Renal cortex interstitium (tissue), 11 donors: ENCODE results near the gene ABLIM2. TPM values are rescaled to one million over a fixed set of nuclear protein-coding genes. Genes with fewer than 3 reads are reported as not detected.
A peak's percentile ranks its signal among the peaks of the same experiment; 100 is the strongest.

Experiments used
- DNase-seq, 11 donors: peaks; one replicate each; pipeline ENCODE4 v3.0.0-alpha.2; 2013; ENCODE audit warnings: low read depth in 9 of 11, low spot score in 4 of 11; ENCODE audit errors: extremely low read depth in 1 of 11
- polyA plus RNA-seq, 3 donors: library from polyadenylated mRNA; unstranded; fragments of 120-200 nt; gene quantifications; one replicate each; pipeline ENCODE4 v1.2.1, GENCODE V29; 2013; ENCODE audit not compliant: insufficient read length in 3 of 3

Gene ABLIM2
- polyA plus RNA-seq, 3 donors, result 4.9 to 8.1 (median 5.6) TPM

- no peak for DNase-seq
Observed at GRCh38 chr4:8195841-8196458, 37.3 kb upstream of the ABLIM2 start.

DNA sequence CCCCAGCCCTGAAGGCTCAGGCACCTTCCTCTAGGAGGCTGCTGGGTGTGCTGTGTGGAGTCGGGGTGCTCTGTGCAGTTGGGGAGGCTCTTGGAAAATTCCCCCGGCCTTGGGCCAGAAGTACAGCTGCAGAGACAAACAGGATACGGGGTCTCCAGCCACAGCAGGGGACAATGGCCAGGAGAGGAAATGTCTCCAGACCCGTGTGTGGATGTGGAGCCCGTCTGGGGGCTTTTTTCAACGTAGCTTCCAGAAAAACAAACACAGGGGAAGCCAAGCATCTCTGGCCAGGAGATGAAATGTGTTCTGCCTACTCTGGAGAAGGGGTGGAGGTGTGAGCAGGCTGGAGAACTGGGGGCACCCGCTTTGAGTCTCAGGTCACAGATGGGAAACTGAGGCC is 36.8 kb upstream of the ABLIM2 start:
- no peak for DNase-seq

GRCh38 chr4:8194306-8195242 is 36.0 kb upstream of the ABLIM2 start:
- no peak for DNase-seq

DNA sequence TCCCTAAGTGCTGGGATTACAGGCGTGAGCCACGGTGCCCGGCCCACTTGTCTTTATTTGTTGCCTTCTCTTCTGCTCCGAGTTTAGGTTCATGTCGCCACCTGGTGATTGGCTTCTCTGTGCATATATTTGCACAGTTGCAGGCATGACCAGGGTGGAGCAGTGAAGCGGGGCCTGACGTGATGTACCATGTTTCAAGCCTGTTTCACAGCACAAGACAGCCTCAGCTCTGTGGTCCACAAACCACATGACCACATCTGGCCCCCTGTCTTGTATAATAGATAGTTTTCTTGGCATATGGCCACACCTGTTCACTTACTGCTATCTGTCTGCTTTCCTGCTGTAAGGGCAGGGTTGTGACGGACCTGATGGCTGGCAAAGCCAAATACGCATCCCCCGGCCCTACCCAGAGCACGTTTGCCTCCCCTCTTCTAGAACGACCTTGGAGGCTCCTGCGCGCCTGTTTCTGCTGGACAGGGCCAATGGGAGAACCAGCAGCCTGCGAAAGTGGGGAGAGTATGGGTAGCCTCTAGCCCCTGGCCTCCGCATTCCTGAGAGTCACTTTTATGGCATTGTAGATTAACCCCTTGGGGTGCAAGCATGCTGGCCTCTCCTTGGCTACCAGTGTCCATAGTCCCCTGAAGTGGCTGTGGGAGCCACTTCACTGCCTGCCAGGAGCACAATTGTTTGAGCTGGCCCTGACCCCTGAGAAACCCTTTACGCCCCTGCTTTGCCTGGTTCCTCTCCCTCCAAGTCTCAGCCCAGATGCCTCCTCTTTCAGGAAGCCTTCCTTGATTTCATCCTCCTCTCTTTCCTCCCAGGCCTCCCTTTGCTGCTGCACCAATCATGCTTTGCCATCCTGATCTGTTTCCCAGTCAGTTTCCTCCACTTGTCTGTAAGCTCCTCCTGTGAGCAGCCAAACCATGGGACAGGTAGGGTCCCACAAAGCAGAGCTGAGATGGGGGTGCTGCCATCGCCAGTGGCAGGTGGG is 34.4 kb upstream of the ABLIM2 start:
- DNase-seq, result peak in 1 of 11 donors; percentile 77

- no peak for DNase-seq
Observed at GRCh38 chr4:8191136-8191747, 32.6 kb upstream of the ABLIM2 start.

DNA sequence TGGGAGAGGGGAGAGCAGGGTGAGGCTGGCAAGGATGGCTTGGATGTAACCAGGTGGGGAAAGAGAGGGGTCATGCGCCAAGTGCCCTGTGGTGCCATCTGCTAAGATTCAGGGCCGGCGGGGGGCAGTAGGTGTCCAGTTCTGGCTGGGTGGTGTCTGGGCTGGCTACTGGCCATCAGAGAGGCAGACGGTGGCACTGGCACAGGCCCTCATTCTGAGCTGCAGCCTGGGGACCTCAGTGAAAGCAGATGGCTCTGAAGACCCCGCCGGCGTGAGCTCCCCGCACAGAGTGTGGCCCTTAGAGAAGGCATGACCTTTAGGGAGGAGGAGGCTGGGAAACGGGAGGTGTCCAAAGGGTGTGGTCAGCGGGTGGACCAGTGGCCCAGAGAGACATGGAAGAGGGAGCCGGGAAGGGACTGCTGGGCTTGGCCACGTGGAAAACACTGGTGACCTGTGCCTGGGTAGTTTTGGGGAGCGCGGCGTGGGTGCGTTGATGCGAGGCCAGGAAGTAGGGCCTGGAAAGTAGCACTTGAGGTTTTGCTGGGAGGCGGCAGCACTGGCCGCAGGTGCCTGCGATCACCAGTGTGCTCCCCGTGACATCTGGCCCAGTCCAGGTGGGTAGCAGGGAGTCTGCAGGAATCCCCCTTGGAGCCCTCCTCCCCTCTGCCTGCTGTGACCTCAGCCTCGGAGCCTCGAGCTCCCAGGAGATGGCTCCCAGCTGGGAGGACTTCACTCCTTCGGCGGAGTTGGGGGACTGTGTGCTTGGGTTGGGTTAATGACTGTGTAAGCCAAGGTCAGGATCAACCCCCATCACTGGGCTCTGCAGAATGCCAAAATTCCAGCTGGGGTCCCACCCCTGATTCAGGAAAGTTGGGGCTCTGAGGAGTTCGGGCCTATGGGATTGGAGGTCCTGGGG is 31.2 kb upstream of the ABLIM2 start:
- no peak for DNase-seq

GRCh38 chr4:8188743-8189550 is 30.3 kb upstream of the ABLIM2 start:
- DNase-seq, result no peak

- DNase-seq, result no peak
Observed at GRCh38 chr4:8188085-8188484, 29.5 kb upstream of the ABLIM2 start.

DNA sequence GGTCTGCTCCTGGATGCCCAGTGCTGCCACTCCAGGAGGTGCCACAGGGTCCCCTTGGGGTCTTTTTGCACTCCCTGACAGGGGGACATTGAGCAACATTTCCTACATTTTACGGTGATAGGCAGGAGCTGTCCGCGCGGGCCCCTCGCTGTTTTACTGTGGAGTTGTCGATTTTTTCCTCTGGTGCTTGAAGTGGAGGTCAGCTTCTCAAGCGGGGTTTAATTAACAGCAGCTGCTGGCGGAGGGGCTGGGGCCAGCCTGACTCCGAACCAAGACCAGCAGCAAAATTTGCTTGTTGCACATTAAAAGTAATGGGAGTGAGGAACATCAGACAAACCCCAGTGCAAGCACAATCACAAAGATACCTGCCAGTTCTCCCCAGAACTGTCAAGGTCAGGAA is 27.3 kb upstream of the ABLIM2 start:
- no peak for DNase-seq

DNA sequence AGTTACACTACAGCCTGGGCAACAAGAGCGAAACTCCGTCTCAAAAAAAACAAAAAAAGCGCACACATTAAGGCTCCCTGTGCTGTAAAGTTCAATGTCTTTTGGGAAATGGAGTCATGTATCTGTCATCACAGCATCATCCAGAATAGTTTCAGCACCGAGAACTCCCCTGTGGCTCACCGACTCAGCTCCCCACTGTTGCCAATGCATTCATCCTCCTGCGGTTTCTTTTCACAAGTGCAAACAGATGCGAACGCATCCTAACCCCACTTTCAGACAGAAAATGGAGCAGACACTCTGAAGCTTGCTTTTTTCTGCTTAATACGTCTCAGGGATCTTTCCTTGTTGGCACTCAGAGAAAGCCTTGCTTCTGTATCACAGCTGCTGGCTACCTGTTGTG is 26.7 kb upstream of the ABLIM2 start:
- no peak for DNase-seq

DNA sequence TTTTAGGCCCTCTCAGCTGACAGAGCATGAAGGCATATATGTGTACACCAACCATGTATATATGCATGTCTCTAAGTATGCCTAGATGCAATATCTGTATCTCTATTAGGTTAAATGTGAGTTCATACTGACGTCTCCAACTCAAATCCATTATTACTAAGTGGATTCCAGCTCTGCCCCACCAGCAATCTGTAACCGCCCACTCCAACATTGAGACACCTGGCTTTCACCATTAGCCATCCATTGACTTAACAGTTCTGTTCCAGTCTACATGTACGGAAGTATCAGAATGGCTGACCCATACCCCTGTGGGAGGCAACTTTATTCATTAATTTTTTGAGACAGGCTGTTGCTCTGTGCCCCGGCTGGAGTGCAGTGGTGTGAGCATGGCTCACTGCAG is 25.4 kb upstream of the ABLIM2 start:
- DNase-seq, result no peak

DNA sequence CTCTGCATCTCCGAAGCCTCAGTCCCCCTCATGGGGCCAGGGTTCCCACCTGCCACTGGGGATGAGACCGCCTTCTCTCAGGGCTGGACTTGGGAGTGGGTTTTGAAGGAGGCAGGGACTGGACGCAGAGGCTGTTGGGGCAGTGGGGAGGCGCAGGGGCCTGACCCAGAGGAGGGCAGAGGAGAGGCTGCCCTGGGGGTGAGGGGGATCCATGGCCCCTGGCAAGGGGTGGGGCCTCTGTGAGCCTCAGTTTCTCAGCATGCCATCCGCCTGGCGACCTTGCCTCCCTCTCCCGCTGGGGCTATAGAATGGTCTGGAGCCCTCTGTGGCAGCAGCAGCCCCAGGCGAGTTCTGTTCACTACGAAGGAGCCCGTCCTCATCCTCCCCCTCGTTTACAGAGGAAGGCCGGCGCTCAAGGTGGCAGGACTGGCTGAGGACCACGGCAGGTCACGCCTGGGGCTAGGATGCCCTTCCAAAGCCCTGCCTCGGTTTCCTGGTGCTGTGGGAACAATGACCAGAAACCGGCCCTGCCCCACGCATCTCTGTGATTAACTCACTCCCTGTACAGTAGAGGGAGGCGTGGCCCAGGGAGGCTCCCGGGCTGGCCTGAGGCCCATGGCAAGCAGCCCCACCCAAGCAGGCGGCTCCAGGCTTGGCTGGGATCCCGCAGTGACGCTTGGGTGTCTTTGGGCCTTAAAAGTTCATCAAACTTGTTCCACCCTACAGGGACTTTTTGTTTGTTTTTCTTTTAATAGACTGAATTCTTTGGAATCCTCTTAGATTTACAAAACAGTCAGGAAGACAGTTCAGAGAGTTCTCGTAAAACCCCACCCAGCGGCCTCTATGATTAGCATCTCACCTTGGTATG is 24.5 kb upstream of the ABLIM2 start:
- DNase-seq, result no peak

DNA sequence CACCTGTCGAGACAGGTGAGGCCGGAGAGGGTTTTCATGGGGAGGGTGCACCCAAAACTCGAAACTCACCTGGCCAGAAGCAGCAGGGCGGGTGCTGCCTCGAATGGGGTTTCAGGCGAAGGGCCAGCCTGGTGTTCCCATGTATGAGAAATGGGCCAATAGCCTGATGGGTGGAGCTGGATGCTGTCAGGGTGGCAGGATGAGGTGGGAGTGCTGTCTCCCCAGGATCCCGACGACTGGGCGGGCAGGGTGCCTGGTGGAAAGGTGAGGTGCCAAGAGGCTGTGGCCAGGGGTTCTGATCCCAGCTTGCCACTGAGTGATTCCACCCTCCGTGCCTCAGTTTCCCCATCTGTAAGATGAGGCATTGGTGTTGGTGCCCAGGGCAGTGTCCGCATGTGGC is 23.7 kb upstream of the ABLIM2 start:
- DNase-seq, result no peak

- no peak for DNase-seq
Observed at GRCh38 chr4:8181844-8182243, 23.2 kb upstream of the ABLIM2 start.

DNA sequence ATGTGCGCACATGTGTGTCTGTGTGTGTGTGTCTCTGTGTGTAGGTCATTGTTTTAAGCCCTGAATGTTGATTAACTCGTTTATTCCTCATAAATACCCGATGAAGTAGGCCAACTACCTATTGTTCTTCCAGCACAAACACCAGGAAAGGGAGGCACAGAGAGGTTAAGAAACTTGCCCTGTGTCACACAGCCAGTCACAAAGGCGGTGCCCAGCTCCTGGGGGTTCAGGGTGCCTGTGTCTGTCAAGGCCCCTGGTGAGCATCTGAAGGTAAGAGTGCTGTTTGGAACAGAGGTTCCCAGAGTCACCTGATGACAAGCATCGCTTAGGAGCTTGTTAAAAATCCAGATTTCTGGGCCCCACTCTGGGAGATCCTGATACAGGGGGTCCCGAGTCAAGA is 22.5 kb upstream of the ABLIM2 start:
- DNase-seq, result no peak

- no peak for DNase-seq
Observed at GRCh38 chr4:8180310-8181093, 21.9 kb upstream of the ABLIM2 start.
